Stimulated activated CD8-positive, alpha-beta memory T cell treated with anti-CD3 and anti-CD28 coated beads, Interleukin-4, amount 100 ng/mL, for 24 hours (primary cell): ENCODE data around the gene AIPL1.

Source experiments
- DNase-seq: peaks from one replicate; pipeline ENCODE4 v3.0.0-alpha.2; 2020; ENCODE audit warnings: low read depth

The AIPL1 gene

GRCh38 chr17:6448473-6448872 is 13.6 kb upstream of the AIPL1 start:
- no peak for DNase-seq

GRCh38 chr17:6446516-6447100 is 11.7 kb upstream of the AIPL1 start:
- no peak for DNase-seq

- DNase-seq, result no peak
Measured at GRCh38 chr17:6444571-6445335, 9.8 kb upstream of the AIPL1 start.

- peak; percentile 93 for DNase-seq
Measured at GRCh38 chr17:6443692-6444570, 9.0 kb upstream of the AIPL1 start, which contains the start of gene PIMREG. TSS of gene PIMREG (plus strand) at chr17:6444455. CDS start at chr17:6445111, 656 bp downstream.

- no peak for DNase-seq
Measured at GRCh38 chr17:6442775-6443174, 7.9 kb upstream of the AIPL1 start.

GRCh38 chr17:6439951-6440350 is 5.0 kb upstream of the AIPL1 start:
- DNase-seq, result no peak

- no peak for DNase-seq
Measured at GRCh38 chr17:6437956-6438355, 3.0 kb upstream of the AIPL1 start.

GRCh38 chr17:6437466-6437865 is 2.5 kb upstream of the AIPL1 start:
- DNase-seq, result no peak

- peak; percentile 32 for DNase-seq
Measured at GRCh38 chr17:6435968-6436367, 1.0 kb upstream of the AIPL1 start.

- no peak for DNase-seq
Measured at GRCh38 chr17:6430769-6431168, 4.2 kb downstream of the AIPL1 start.

- DNase-seq, result no peak
Measured at GRCh38 chr17:6429266-6429665, 5.7 kb downstream of the AIPL1 start.

GRCh38 chr17:6428207-6428965 is 6.5 kb downstream of the AIPL1 start:
- DNase-seq, result no peak

- DNase-seq, result peak; percentile 10
Measured at GRCh38 chr17:6427279-6427781, 7.6 kb downstream of the AIPL1 start.

GRCh38 chr17:6426356-6427101 is 8.4 kb downstream of the AIPL1 start:
- DNase-seq, result no peak

GRCh38 chr17:6425407-6425806 is 9.5 kb downstream of the AIPL1 start:
- no peak for DNase-seq

- no peak for DNase-seq
Measured at GRCh38 chr17:6423931-6424330, 11.0 kb downstream of the AIPL1 start.

GRCh38 chr17:6422654-6423241 is 12.2 kb downstream of the AIPL1 start:
- no peak for DNase-seq

- peak; percentile 57 for DNase-seq
Measured at GRCh38 chr17:6421700-6422604, 13.0 kb downstream of the AIPL1 start.

- DNase-seq, result peak; percentile 11
Measured at GRCh38 chr17:6420173-6420641, 14.7 kb downstream of the AIPL1 start.
